Ishikawa (cell line): Measurements from ENCODE around the gene WWOX.

Experiments used
- CREB1 ChIP-seq: IDR thresholded peaks from 2 replicates; pipeline ENCODE4 v1.6.1; 2012; ENCODE audit warnings: low read depth
- EP300 ChIP-seq: IDR thresholded peaks from 2 replicates; pipeline ENCODE4 v1.6.1; 2012; ENCODE audit warnings: borderline replicate concordance
- FOXM1 ChIP-seq: IDR thresholded peaks from 2 replicates; pipeline ENCODE4 v1.6.1; 2012; ENCODE audit warnings: low read depth, borderline replicate concordance
- RAD21 ChIP-seq: IDR thresholded peaks from 2 replicates; pipeline ENCODE4 v1.6.1; 2012; ENCODE audit warnings: low read depth
- TAF1 ChIP-seq: IDR thresholded peaks from 2 replicates; pipeline ENCODE4 v1.6.1; 2012; ENCODE audit warnings: low read depth, mild to moderate bottlenecking
- TF ChIP-seq, protein P1 (sequence below): IDR thresholded peaks from 2 replicates; pipeline ENCODE4 v1.6.1; 2012
- TF ChIP-seq, protein P2 (sequence below): IDR thresholded peaks from 2 replicates; pipeline ENCODE4 v1.6.1; 2012

DNA sequence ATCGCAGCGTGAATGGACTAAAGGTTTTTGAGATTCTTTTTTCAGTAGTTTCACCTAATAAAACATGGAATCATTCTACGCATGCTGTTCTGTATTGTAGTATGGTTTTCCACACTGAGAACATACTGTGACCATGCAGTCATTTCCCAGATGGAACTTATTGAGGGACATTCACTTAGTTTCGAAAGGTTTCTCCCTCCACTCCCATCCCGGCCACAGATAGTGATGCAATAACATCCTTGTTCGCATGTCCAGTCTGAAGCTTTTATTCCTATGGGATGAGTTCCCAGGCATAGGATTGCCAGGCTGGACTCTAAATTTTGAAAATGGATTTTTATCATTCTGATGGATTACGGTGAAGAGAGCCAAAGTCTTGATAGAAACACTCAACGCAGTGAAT lies 420.4 kb downstream of the WWOX start:
- TF ChIP-seq RAD21 (no peak), CREB1 (no peak), TAF1 (no peak), FOXM1 (no peak), EP300 (no peak)
- TF ChIP-seq, protein P1, sequence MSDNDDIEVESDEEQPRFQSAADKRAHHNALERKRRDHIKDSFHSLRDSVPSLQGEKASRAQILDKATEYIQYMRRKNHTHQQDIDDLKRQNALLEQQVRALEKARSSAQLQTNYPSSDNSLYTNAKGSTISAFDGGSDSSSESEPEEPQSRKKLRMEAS, result no peak
- TF ChIP-seq, protein P2, sequence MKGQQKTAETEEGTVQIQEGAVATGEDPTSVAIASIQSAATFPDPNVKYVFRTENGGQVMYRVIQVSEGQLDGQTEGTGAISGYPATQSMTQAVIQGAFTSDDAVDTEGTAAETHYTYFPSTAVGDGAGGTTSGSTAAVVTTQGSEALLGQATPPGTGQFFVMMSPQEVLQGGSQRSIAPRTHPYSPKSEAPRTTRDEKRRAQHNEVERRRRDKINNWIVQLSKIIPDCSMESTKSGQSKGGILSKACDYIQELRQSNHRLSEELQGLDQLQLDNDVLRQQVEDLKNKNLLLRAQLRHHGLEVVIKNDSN, result no peak
